Measurements from ENCODE around the gene ESYT2. TPM values are rescaled to one million over a fixed set of nuclear protein-coding genes. Genes with fewer than 3 reads are reported as not detected.

Gene ESYT2
- total RNA-seq, 1 experiment from 2014 or later: 39.0 TPM

DNA sequence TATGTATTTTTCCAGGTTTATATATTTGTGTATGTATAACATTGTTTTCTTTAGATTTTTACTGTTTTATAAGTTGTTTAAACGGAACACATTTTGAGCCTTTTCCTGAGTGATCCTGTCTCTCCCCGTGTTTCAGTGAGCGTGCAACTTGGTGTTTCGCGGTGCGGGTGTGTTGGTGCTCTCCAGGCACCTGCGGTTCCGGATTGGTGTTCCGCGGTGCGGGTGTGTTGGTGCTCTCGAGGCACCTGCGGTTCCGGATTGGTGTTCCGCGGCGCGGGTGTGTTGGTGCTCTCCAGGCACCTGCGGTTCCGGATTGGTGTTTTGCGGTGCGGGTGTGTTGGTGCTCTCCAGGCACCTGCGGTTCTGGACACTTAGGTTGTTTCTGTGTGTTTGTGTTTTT, 47.7 kb upstream of the ESYT2 start:
- no peak for TF ChIP-seq CTCF (conservative IDR thresholded peaks at IDR 0.05)
- Mint-ChIP-seq H3K36me3 (ENCODE audit: insufficient read depth in 1 of 3, low read depth in 3 of 3) (peaks cover 6 to 60% (median 57%) of the 10 kb centered on the region in 3 experiments), H3K27me3 (ENCODE audit: low read depth) (no peaks in the 10 kb centered on the region), H3K4me3 (no peak overlapping the region), H3K27ac (no peak overlapping the region), H3K9me3 (no peaks in the 10 kb centered on the region), H3K4me1 (no peaks in the 10 kb centered on the region)
- no peak for DNase-seq
- WGBS (ENCODE audit: extremely low coverage, insufficient read length, low lambda C conversion rate): no CpG with 5 or more reads among the region's 23 CpGs
- H3K9me3 ChIP-seq (ENCODE audit: control insufficient read depth, low read depth, low read length): no peaks in the 10 kb centered on the region
- H4K5ac ChIP-seq (ENCODE audit: insufficient read length, low read depth, low read length): no peak overlapping the region
- no peaks in the 10 kb centered on the region for H3K79me1 ChIP-seq (ENCODE audit: insufficient read depth, low read depth, low read length, poor library complexity, severe bottlenecking)
- no peak overlapping the region for H3K23ac ChIP-seq (ENCODE audit: insufficient read length, low read depth, low read length)
- no peaks in the 10 kb centered on the region for H3K4me1 ChIP-seq (ENCODE audit: insufficient read depth, low read length)
- no peak overlapping the region for H2BK20ac ChIP-seq (ENCODE audit: low read depth, low read length, poor library complexity, severe bottlenecking)
- H3K79me2 ChIP-seq (ENCODE audit: insufficient read depth, low read length): no peaks in the 10 kb centered on the region
- no peak overlapping the region for H3K14ac ChIP-seq (ENCODE audit: insufficient read depth, low read length)
- H3K9ac ChIP-seq (ENCODE audit: extremely low read depth, insufficient read length, low read length): no peak overlapping the region
- no peaks in the 10 kb centered on the region for H4K20me1 ChIP-seq (ENCODE audit: control insufficient read depth, insufficient read depth, insufficient read length)
- no peak overlapping the region for H3K56ac ChIP-seq (ENCODE audit: insufficient read length, low read depth, low read length)
- H2AK5ac ChIP-seq (ENCODE audit: insufficient read length, low read length): no peak overlapping the region
- no peak overlapping the region for H3K27ac ChIP-seq (ENCODE audit: insufficient read length, low read depth, low read length)
- H4K8ac ChIP-seq (replicated peaks; ENCODE audit: insufficient read length, low read depth, low read length): no peak overlapping the region
- no peak overlapping the region for H3K4ac ChIP-seq (ENCODE audit: low read depth, low read length)
- no peaks in the 10 kb centered on the region for H3K27me3 ChIP-seq (ENCODE audit: insufficient read depth, low read length)
- H2AFZ ChIP-seq (ENCODE audit: low read length): no peak overlapping the region
- H3K18ac ChIP-seq (ENCODE audit: insufficient read length, low read depth, low read length): no peak overlapping the region
- no peak overlapping the region for H3T11ph ChIP-seq (ENCODE audit: low read length)
- H4K91ac ChIP-seq (ENCODE audit: insufficient read length, low read depth, low read length): no peak overlapping the region
- H2BK120ac ChIP-seq (ENCODE audit: low read depth, low read length, poor library complexity, severe bottlenecking): no peak overlapping the region
- no peak overlapping the region for H2BK15ac ChIP-seq (ENCODE audit: low read depth, low read length)
- no peak overlapping the region for H2BK5ac ChIP-seq (ENCODE audit: insufficient read length, low read length)
- no peak overlapping the region for H3K4me2 ChIP-seq (ENCODE audit: insufficient read depth, insufficient read length, low read length)
- H3K23me2 ChIP-seq (ENCODE audit: insufficient read length, low read depth, low read length, poor library complexity, severe bottlenecking): no peaks in the 10 kb centered on the region
- no peak overlapping the region for H2BK12ac ChIP-seq (ENCODE audit: insufficient read length, low read depth, low read length)
